Measurements from ENCODE around the gene SNX32.
"Not testable (repeated sequence)": the region's sequence is repeated elsewhere in the genome, so short reads cannot be mapped to it uniquely, and the experiment has no call there.

Gene SNX32

GRCh38 chr11:65843811-65844210, 10.0 kb downstream of the SNX32 start:
- H3K27ac ChIP-seq: no peak overlapping the region
- TF ChIP-seq ZFX (IDR thresholded peaks at IDR 0.05) (no peak), CTCF (conservative IDR thresholded peaks at IDR 0.05) (no peak)

GRCh38 chr11:65844231-65844872, 10.6 kb downstream of the SNX32 start:
- TF ChIP-seq ZFX (IDR thresholded peaks at IDR 0.05) (no peak), CTCF (conservative IDR thresholded peaks at IDR 0.05) (no peak)
- no peak overlapping the region for H3K27ac ChIP-seq

- no peak overlapping the region for H3K27ac ChIP-seq
- TF ChIP-seq CTCF (conservative IDR thresholded peaks at IDR 0.05): no peak
- no peak for TF ChIP-seq ZFX (IDR thresholded peaks at IDR 0.05)
Observed at GRCh38 chr11:65847746-65848145, 14.0 kb downstream of the SNX32 start.

GRCh38 chr11:65848693-65849092, 14.9 kb downstream of the SNX32 start:
- H3K27ac ChIP-seq: not testable (repeated sequence)

GRCh38 chr11:65849366-65849765, 15.6 kb downstream of the SNX32 start:
- H3K27ac ChIP-seq: no peak overlapping the region
- TF ChIP-seq ZFX (IDR thresholded peaks at IDR 0.05): no peak
- TF ChIP-seq CTCF (conservative IDR thresholded peaks at IDR 0.05): no peak

GRCh38 chr11:65849771-65850216, 16.0 kb downstream of the SNX32 start:
- TF ChIP-seq CTCF (conservative IDR thresholded peaks at IDR 0.05): no peak
- no peak for TF ChIP-seq ZFX (IDR thresholded peaks at IDR 0.05)
- H3K27ac ChIP-seq: no peak overlapping the region

GRCh38 chr11:65850217-65851082, 16.7 kb downstream of the SNX32 start:
- no peak for TF ChIP-seq ZFX (IDR thresholded peaks at IDR 0.05)
- no peak for TF ChIP-seq CTCF (conservative IDR thresholded peaks at IDR 0.05)

More at GRCh38 chr11:65850217-65851082, 16.7 kb downstream of the SNX32 start:
- no peak overlapping the region for H3K27ac ChIP-seq

Measured in C4-2B (cell line).